IMR-90 (cell line): ENCODE results near the gene SGCE. TPM values are rescaled to one million over a fixed set of nuclear protein-coding genes. Genes with fewer than 3 reads are reported as not detected.

Experiments used
- ATAC-seq: fragments of 200-7000 bp; cut with Tn5 transposase; 2 replicates; pipeline ENCODE4 v1.9.1; 2020; ENCODE audit warnings: low read depth, mild to moderate bottlenecking, moderate library complexity
- BruUV-seq: library from RNA; stranded (reverse); fragments of 400-500 nt; replicated peaks from 2 replicates; lab custom pipeline; 2021; lab: Mats Ljungman, UMichigan
- CTCF ChIA-PET: fragments of 300-600 bp; formaldehyde crosslinking; extraction: SDS; loops from one replicate; lab custom pipeline; 2021; ENCODE audit warnings: antibody characterized with exemption; lab: Yijun Ruan, JAX
- POLR2A ChIA-PET: fragments of 300-600 bp; sonication (Branson Sonifier 250); formaldehyde crosslinking; loops from one replicate; lab custom pipeline; 2022; ENCODE audit warnings: antibody characterized with exemption; ENCODE audit not compliant: unreplicated experiment; lab: Charles Lee
- DNase-seq: peaks from one replicate; pipeline ENCODE4 v3.0.0; 2013
- H2AFZ ChIP-seq: replicated peaks from 2 replicates; pipeline ENCODE3; 2013; ENCODE audit warnings: low read length, mild to moderate bottlenecking; ENCODE audit not compliant: poor library complexity
- H2AK5ac ChIP-seq: 2 replicates; pipeline ENCODE4 v1.6.1; 2013; ENCODE audit warnings: low read depth, low read length, inconsistent platforms
- H2AK9ac ChIP-seq: replicated peaks from 2 replicates; pipeline ENCODE3; 2013; ENCODE audit warnings: mild to moderate bottlenecking, low read depth, low read length, moderate library complexity; ENCODE audit not compliant: poor library complexity
- H2BK120ac ChIP-seq: 2 replicates; pipeline ENCODE4 v1.6.1; 2013; ENCODE audit warnings: low read depth, low read length, inconsistent platforms
- H2BK15ac ChIP-seq: 3 replicates; pipeline ENCODE4 v1.6.1; 2013; ENCODE audit warnings: low read depth, low read length, inconsistent platforms
- H2BK20ac ChIP-seq: 2 replicates; pipeline ENCODE4 v1.6.1; 2013; ENCODE audit warnings: low read depth, mild to moderate bottlenecking, inconsistent platforms, low read length, moderate library complexity
- H2BK5ac ChIP-seq: 2 replicates; pipeline ENCODE4 v1.6.1; 2013; ENCODE audit warnings: mild to moderate bottlenecking, low read depth, low read length, inconsistent platforms; ENCODE audit not compliant: poor library complexity, severe bottlenecking
- H3K14ac ChIP-seq: replicated peaks from 2 replicates; pipeline ENCODE4 v1.6.1; 2013; ENCODE audit warnings: low read depth, low read length, inconsistent platforms
- H3K18ac ChIP-seq: 2 replicates; pipeline ENCODE4 v1.6.1; 2013; ENCODE audit warnings: low read depth, low read length, control low read depth
- H3K23ac ChIP-seq: 2 replicates; pipeline ENCODE4 v1.6.1; 2013; ENCODE audit warnings: low read depth, low read length, inconsistent platforms
- H3K27ac ChIP-seq: 2 replicates; pipeline ENCODE4 v1.5.1; 2013; ENCODE audit warnings: mild to moderate bottlenecking, control low read depth, low read length; ENCODE audit not compliant: insufficient read depth
- H3K27me3 ChIP-seq: 2 replicates; pipeline ENCODE4 v1.6.1; 2013; ENCODE audit warnings: low read length; ENCODE audit not compliant: control insufficient read depth, insufficient read depth
- H3K36me3 ChIP-seq: 2 replicates; pipeline ENCODE4 v1.6.1; 2013; ENCODE audit warnings: low read length, mixed read lengths; ENCODE audit not compliant: control insufficient read depth, insufficient read depth
- H3K4ac ChIP-seq: 2 replicates; pipeline ENCODE4 v1.6.1; 2013; ENCODE audit warnings: low read depth, low read length, inconsistent platforms
- H3K4me1 ChIP-seq: 2 replicates; pipeline ENCODE4 v1.6.1; 2013; ENCODE audit warnings: low read length, mixed read lengths; ENCODE audit not compliant: control insufficient read depth, insufficient read depth
- H3K4me2 ChIP-seq: 2 replicates; pipeline ENCODE4 v1.6.1; 2013; ENCODE audit warnings: low read depth, mild to moderate bottlenecking, control low read depth, low read length, moderate library complexity
- H3K4me3 ChIP-seq: 2 replicates; pipeline ENCODE4 v1.5.1; 2013; ENCODE audit warnings: low read depth, mild to moderate bottlenecking, control low read depth, low read length, moderate library complexity; ENCODE audit not compliant: insufficient read depth
- H3K56ac ChIP-seq: 2 replicates; pipeline ENCODE4 v1.6.1; 2013; ENCODE audit warnings: low read length, inconsistent platforms; ENCODE audit not compliant: insufficient read depth; ENCODE audit errors: extremely low read depth
- H3K79me1 ChIP-seq, 2 experiments: 2 replicates each; pipeline ENCODE4 v1.6.1; 2013; ENCODE audit warnings: low read length in 2 of 2, inconsistent platforms in 1 of 2, low read depth in 1 of 2
- H3K9ac ChIP-seq: 2 replicates; pipeline ENCODE4 v1.6.1; 2013; ENCODE audit warnings: low read depth, low read length, control low read depth
- H3K9me1 ChIP-seq: 2 replicates; pipeline ENCODE4 v1.6.1; 2013; ENCODE audit warnings: low read length, inconsistent platforms; ENCODE audit not compliant: insufficient read depth
- H3K9me3 ChIP-seq: 2 replicates; pipeline ENCODE4 v1.6.1; 2013; ENCODE audit warnings: low read length; ENCODE audit not compliant: control insufficient read depth, insufficient read depth
- H4K20me1 ChIP-seq: 2 replicates; pipeline ENCODE4 v1.6.1; 2013; ENCODE audit warnings: low read length, inconsistent platforms; ENCODE audit not compliant: insufficient read depth
- H4K5ac ChIP-seq: 2 replicates; pipeline ENCODE4 v1.6.1; 2013; ENCODE audit warnings: mild to moderate bottlenecking, low read depth, low read length, control low read depth
- H4K8ac ChIP-seq, 2 experiments: 2 replicates each; pipeline ENCODE4 v1.6.1; 2013; ENCODE audit warnings: low read depth in 2 of 2, low read length in 2 of 2, control low read depth in 1 of 2, inconsistent platforms in 1 of 2
- H4K91ac ChIP-seq: 2 replicates; pipeline ENCODE4 v1.6.1; 2013; ENCODE audit warnings: low read depth, low read length, inconsistent platforms; ENCODE audit not compliant: insufficient read depth
- BHLHE40 ChIP-seq: fragments of 150-350 bp; IDR thresholded peaks from 2 replicates; pipeline ENCODE4 v1.6.1; 2016; ENCODE audit warnings: mild to moderate bottlenecking, low read depth, low read length
- CEBPB ChIP-seq: IDR thresholded peaks from 2 replicates; pipeline ENCODE4 v1.6.1; 2012; ENCODE audit warnings: low read depth, low read length, improper control_type of control experiment
- CHD1 ChIP-seq: IDR thresholded peaks from 2 replicates; pipeline ENCODE4 v1.6.1; 2012; ENCODE audit warnings: low read depth, low read length, improper control_type of control experiment
- WGBS, 2 experiments: methylation state at CpG; one replicate each; pipeline versions ENCODE4 v1.1.5 to v1.1.7; 2013; ENCODE audit warnings: missing lambda C conversion rate in 2 of 2; ENCODE audit not compliant: insufficient read length in 1 of 2; ENCODE audit errors: extremely low coverage in 2 of 2; 5-methylcytosine and 5-hydroxymethylcytosine counted together
- dilution Hi-C: fragments of 300-500 bp; cut with HindIII; formaldehyde crosslinking; loops from one replicate; pipeline ENCODE4 v1.14.3; 2018; ENCODE audit warnings: low sequenced_read_pairs; ENCODE audit not compliant: unreplicated experiment
- in situ Hi-C: fragments of 300-500 bp; cut with MboI; formaldehyde crosslinking; loops from 3 replicates; pipeline ENCODE4 v1.14.3; 2019; ENCODE audit warnings: low sequenced_read_pairs, inconsistent platforms, mixed read lengths
- intact Hi-C: fragments of 100-400 bp; cut with micrococcal nuclease; formaldehyde crosslinking; loops from 2 replicates; pipeline ENCODE4 v1.10.0; 2022
- polyA plus RNA-seq, 3 experiments: library from polyadenylated mRNA; depleted of rRNA; stranded (reverse); fragments of >200 nt; gene quantifications; 2 replicates each; pipeline ENCODE4 v1.2.3, GENCODE V29; 2012; ENCODE audit warnings: low replicate concordance in 1 of 3
- total RNA-seq: library from RNA; depleted of rRNA; stranded (reverse); fragments of >200 nt; gene quantifications from 2 replicates; pipeline ENCODE4 v1.2.3, GENCODE V29; 2012

Gene SGCE
- total and polyA plus RNA-seq, 2 of the 4 experiments (the other 2 are of a cell fraction): 39.4 to 40.5 TPM

GRCh38 chr7:94580601-94581000, 75.3 kb downstream of the SGCE start:
- no peak overlapping the region for H2BK5ac ChIP-seq
- no peak overlapping the region for H3K4ac ChIP-seq
- peaks cover 1% of the 10 kb centered on the region; the same call in 1 of the 2 replicates for H3K4me1 ChIP-seq
- H3K27ac ChIP-seq: no peak overlapping the region
- H3K56ac ChIP-seq: no peak overlapping the region
- peak overlapping the region; percentile 32; the same call in 1 of the 2 replicates for H3K4me2 ChIP-seq
- no peak overlapping the region for H4K91ac ChIP-seq
- peaks cover 5% of the 10 kb centered on the region for H3K9me3 ChIP-seq
- no peak overlapping the region for H2BK15ac ChIP-seq
- ChIA-PET POLR2A (no interaction called here), CTCF (interaction anchor here (1.2 kb wide), 1 partner anchor 13 kb away, joined by 4 read pairs; no protein-coding TSS in a partner anchor)
- H3K9ac ChIP-seq: no peak overlapping the region
- BruUV-seq: no TSS peak
- no peaks in the 10 kb centered on the region for H3K9me1 ChIP-seq
- WGBS, 2 experiments: no CpG with 5 or more reads among the region's 1 CpG
- H3K4me3 ChIP-seq: no peak overlapping the region
- H3K18ac ChIP-seq: no peak overlapping the region
- no peak overlapping the region for H4K8ac ChIP-seq
- no peak overlapping the region for H2AK5ac ChIP-seq
- in situ Hi-C loops: no loop called here
- dilution Hi-C loops: no loop called here
- H3K36me3 ChIP-seq: no peaks in the 10 kb centered on the region
- no peak overlapping the region for H2BK120ac ChIP-seq
- H4K20me1 ChIP-seq: no peaks in the 10 kb centered on the region
- no peak overlapping the region for H3K14ac ChIP-seq
- intact Hi-C loops: no loop called here
- DNase-seq (peak; percentile 49), ATAC-seq (peak; percentile 71)
- no peak overlapping the region for H2BK20ac ChIP-seq
- no peaks in the 10 kb centered on the region for H3K79me1 ChIP-seq
- H4K5ac ChIP-seq: no peak overlapping the region
- H2AK9ac ChIP-seq: no peak overlapping the region
- no peak overlapping the region for H2AFZ ChIP-seq
- no peaks in the 10 kb centered on the region for H3K27me3 ChIP-seq
- no peak overlapping the region for H3K23ac ChIP-seq
- peak; percentile 13; the same call in 1 of the 2 replicates for TF ChIP-seq BHLHE40
- no peak for TF ChIP-seq CHD1
- TF ChIP-seq CEBPB: peak; percentile 64
